NK-92 (cell line): Measurements from ENCODE around the gene SPON2.

ENCODE experiments used
- DNase-seq: peaks from one replicate; lab custom pipeline; 2025; ENCODE audit not compliant: unreplicated experiment; lab: John Stamatoyannopoulos, UW

SPON2 gene

DNA sequence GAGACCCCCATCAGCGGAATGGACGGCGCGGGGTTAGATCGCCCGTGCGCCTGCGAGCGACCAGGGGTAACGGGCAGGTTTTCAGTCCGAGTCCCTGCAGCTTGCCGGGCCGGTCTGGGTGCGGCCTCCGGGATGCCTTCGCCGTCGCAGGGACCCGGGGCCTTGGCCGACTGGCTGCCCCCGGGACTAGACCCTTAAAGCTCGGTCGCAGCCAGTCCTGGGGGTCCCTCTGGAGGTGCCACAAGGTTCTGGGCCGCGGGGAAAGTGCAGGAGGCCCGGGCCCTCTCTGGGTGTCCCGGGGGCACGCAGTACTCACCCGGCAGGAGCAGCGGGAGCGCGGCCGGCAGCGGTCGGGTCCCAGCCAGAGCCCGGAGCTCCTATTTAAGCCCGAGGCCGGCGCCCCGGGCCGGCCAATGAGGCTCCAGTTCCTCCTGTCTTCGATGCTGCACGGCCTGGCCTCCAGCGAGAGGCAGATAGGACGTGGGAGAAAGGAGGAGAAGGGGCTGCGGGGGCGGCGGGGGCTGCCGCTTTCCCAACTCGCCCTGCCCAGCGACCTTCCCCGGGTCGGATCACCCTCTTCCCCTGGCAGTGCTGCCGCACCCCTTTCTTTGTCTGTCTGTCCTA lies at the start of gene SPON2:
SPON2 (minus strand) TSS at position 356 of the 624 bp plus-strand sequence.
- no peak for DNase-seq

GRCh38 chr4:1221155-1221870 lies 48.9 kb upstream of the SPON2 start:
- DNase-seq, result no peak

GRCh38 chr4:1220566-1220965 lies 48.2 kb upstream of the SPON2 start:
- DNase-seq, result no peak

- DNase-seq, result no peak
Observed at GRCh38 chr4:1219566-1219950, 47.2 kb upstream of the SPON2 start.

- DNase-seq, result no peak
Observed at GRCh38 chr4:1218634-1219565, 46.5 kb upstream of the SPON2 start.

DNA sequence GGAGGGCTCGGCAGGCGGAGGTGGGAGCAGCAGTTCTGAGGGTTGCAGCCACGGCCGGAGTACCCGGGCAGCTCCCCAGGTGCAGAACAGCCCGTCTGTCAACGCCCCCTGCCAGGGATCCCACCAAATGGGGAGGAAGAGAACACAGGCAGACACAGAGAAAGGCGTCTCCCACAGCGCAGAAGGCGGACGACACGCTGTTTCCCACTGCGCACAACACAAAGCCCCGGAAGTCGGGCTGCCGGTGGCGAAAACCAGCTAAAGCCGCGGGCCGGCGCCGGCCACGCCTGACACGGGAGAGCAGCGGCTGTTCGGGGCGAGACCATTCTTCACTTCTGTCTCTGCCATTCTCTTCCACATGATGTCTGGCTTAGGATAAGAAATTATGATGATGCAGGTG lies 45.0 kb upstream of the SPON2 start:
- DNase-seq, result no peak

GRCh38 chr4:1216869-1217294 lies 44.5 kb upstream of the SPON2 start:
- no peak for DNase-seq

DNA sequence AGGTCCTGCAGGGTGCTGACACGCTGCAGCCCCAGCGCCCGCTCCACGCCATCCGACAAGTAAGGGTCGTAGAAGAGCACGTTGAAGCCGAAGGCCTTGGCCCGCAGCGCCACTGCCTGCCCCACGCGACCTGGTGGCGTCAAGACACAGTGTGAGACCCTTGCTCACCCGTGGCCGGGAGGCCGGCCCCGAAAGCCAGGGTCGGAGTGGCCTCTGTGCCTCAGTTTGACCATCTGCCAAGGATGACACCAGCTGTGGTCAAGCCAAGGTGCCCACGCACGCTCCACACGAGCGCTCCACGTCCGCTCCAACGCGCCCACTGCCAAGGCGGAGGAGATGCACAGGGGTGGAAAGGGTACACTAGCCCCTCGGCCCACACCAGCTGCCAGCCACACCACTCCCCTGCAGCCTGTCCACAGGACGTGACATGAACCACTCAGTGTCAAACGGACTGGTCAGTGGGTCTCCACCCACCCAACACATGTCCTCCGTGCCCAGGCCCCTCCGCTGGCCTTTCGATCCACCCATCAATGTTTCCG lies 43.8 kb upstream of the SPON2 start:
- DNase-seq, result no peak

- DNase-seq, result no peak
Observed at GRCh38 chr4:1215141-1216075, 43.0 kb upstream of the SPON2 start.

- DNase-seq, result no peak
Observed at GRCh38 chr4:1214101-1215095, 42.0 kb upstream of the SPON2 start.

DNA sequence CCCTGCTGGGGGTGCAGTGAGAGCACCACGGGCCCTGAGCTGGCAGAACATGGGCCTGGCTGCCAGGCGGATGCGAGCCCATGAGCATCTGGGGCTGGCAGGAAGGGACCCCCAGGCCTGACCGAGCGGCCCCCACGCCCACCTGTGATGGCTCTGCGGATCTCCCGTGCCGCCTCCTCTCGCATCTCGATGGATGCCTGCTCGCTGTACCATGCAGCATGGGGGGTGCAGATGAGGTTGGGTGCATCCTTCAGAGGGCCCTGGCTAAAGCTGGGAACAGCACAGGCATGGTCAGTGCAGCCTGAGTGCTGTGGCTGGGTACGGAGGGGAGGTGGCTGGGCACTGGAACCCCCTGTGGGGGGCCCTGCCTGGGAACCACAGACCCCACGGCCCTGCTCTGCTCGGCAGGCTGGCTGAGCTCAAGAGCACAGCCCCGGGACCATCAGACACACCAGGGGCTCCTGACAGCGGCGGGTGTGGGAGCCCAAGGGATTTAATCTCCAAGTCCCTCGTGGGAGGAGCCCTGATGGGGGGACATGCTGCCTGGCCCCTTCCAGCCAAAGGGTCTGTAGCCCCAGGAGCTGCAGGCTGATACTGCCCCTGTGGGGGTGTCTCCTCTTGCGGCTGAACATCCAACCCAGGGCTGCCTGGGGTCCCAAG lies 41.1 kb upstream of the SPON2 start:
- no peak for DNase-seq

- no peak for DNase-seq
Observed at GRCh38 chr4:1212546-1213335, 40.4 kb upstream of the SPON2 start.

DNA sequence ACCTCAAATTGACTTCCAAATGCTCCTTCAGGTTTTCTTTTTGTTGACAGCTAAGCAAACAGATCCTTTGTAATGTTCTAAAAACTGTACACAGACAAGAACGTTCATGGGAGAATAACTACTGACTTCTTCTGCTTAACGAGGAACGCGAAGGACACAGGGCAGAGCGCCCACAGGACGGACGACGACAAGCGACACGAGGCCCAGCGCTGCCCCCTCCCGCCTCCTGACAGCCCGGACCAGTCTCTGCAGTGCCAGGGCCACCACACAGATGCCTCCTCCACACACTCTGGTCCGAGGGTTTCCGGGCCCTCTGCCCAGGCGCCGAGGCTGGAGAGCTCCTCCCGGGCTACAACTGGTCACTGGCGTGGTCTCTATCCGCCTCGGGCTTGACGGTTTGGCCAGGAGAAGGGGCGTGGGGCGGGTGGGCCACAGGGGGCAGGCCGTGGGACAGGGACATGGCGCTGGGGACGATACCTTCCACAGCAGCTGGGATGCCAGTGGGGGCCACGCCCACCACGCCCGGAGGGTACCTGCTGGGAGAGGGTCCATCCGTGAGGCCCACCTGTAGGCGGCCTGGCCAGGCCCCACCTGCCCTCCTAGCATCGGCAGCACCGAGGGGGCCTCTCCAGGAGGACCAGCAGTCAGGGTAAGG lies 39.6 kb upstream of the SPON2 start:
- DNase-seq, result no peak

- no peak for DNase-seq
Observed at GRCh38 chr4:1211371-1211770, 39.0 kb upstream of the SPON2 start.

- no peak for DNase-seq
Observed at GRCh38 chr4:1210971-1211370, 38.6 kb upstream of the SPON2 start.

- DNase-seq, result no peak
Observed at GRCh38 chr4:1210241-1210841, 38.0 kb upstream of the SPON2 start.

DNA sequence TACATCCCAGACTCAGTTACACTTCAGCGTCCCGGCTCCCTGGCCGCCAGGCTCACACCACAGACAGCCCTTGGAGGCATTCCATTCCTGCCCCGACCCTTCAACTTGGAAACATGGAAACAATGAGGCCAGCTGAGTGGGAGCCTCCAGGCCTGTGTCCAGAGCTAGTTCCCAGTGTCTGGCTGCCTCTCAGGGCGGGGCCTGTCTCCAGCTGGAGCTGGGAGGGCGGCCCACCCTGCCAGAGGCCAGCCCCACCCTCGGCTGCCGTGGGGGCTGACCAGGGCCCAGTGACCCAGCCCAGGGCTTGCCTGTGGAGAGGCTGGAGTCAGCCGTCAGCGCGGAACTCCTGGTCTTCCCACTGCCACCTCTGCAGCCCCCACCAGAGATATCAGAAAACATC lies 37.4 kb upstream of the SPON2 start:
- DNase-seq, result no peak
